ENCODE data around the gene CHPF.

DNA sequence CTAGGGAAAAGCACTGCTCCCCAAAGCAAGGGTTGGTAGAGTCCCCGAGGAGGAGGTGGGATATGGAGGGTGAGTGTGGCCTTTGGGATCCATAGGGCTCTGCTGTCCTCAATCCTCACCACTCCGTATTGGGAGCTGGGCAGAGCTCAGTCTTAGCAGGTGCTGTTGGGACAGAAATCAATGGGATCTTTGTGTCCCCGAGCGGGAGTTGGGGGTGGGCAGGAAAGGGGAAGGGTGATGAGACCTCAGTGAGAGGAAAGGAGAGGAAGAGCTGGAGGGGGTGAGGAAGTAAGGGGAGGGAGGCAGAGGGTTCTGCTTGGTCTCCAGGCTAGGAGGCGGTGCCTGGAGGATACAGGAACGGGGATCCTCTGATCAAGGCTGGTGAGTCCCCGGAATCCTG lies 26.7 kb downstream of the CHPF start:
- TF ChIP-seq, protein P1, sequence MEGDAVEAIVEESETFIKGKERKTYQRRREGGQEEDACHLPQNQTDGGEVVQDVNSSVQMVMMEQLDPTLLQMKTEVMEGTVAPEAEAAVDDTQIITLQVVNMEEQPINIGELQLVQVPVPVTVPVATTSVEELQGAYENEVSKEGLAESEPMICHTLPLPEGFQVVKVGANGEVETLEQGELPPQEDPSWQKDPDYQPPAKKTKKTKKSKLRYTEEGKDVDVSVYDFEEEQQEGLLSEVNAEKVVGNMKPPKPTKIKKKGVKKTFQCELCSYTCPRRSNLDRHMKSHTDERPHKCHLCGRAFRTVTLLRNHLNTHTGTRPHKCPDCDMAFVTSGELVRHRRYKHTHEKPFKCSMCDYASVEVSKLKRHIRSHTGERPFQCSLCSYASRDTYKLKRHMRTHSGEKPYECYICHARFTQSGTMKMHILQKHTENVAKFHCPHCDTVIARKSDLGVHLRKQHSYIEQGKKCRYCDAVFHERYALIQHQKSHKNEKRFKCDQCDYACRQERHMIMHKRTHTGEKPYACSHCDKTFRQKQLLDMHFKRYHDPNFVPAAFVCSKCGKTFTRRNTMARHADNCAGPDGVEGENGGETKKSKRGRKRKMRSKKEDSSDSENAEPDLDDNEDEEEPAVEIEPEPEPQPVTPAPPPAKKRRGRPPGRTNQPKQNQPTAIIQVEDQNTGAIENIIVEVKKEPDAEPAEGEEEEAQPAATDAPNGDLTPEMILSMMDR (conservative IDR thresholded peaks at IDR 0.05 in 1 of 2, IDR thresholded peaks at IDR 0.05 in 1 of 2; ENCODE audit: low read depth in 1 of 2, low read length in 2 of 2) = no peak
- no peak for TF ChIP-seq EZH2 (IDR thresholded peaks at IDR 0.05; ENCODE audit: low read length, missing control alignments)
